Activated CD8-positive, alpha-beta memory T cell treated with anti-CD3 and anti-CD28 coated beads, Interleukin-2, amount 50 U/mL, for 24 hours (primary cell): ENCODE data around the gene SMC1A.

Source experiments
- DNase-seq: peaks from one replicate; pipeline ENCODE4 v3.0.0-alpha.2; 2020; ENCODE audit errors: extremely low read depth

The SMC1A gene

GRCh38 chrX:53340852-53341645, 81.4 kb downstream of the SMC1A start:
- no peak for DNase-seq

- DNase-seq, result no peak
Measured at GRCh38 chrX:53337101-53337500, 85.4 kb downstream of the SMC1A start.

GRCh38 chrX:53333853-53334252, 88.6 kb downstream of the SMC1A start:
- DNase-seq, result no peak

- no peak for DNase-seq
Measured at GRCh38 chrX:53332204-53332603, 90.2 kb downstream of the SMC1A start.

- DNase-seq, result no peak
Measured at GRCh38 chrX:53330331-53330730, 92.1 kb downstream of the SMC1A start.

GRCh38 chrX:53324803-53325202, 97.7 kb downstream of the SMC1A start:
- no peak for DNase-seq
